ENCODE results near the gene TMEM238.
A peak's percentile ranks its signal among the peaks of the same experiment; 100 is the strongest.

TMEM238 gene

DNA sequence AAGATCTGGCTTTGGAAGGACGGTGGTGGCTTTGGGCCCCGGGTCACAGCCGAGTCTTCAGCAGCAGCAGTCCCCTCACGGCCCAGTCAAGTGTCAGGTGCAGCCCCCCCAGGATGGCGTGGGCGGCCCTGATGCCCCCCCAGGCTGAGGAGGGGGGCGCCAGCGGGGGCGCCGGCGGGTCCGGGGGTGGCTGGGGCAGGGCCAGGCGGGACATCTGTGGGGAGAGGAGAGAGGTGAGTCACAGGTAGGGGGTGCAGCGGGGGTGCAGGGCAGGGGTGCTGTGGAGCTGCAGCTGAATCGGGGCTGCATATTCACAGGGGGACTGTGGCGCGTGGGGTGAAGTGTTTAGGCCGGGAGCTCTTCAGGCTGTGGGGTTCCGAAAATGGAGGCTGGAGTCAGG lies 18.1 kb downstream of the TMEM238 start:
- Histone ChIP-seq H3K4ac (ENCODE audit: low read length) (no peak overlapping the region), H3K27ac (replicated peaks; ENCODE audit: low read length) (no peak overlapping the region), H3K9ac (ENCODE audit: low read depth, low read length, poor library complexity) (no peak overlapping the region), H3K14ac (ENCODE audit: low read length) (no peak overlapping the region), H3K23ac (ENCODE audit: low read depth, low read length, poor library complexity) (peak overlapping the region; percentile 3), H3K27me3 (ENCODE audit: control insufficient read depth in 3 of 3, insufficient read depth in 3 of 3, low read depth in 1 of 3, low read length in 3 of 3) (peaks cover 3 to 26% (median 17%) of the 10 kb centered on the region in 3 experiments), H2BK15ac (ENCODE audit: low read length) (peak overlapping the region; percentile 78), H2AFZ (ENCODE audit: low read length) (no peak overlapping the region), H3K4me2 (ENCODE audit: insufficient read depth, low read length, poor library complexity, severe bottlenecking) (no peak overlapping the region), H3K18ac (ENCODE audit: low read length) (no peak overlapping the region), H2AK5ac (ENCODE audit: low read depth, low read length) (peak overlapping the region; percentile 88), H4K91ac (ENCODE audit: low read depth, low read length, poor library complexity) (no peak overlapping the region), H2BK12ac (ENCODE audit: low read length) (no peak overlapping the region), H4K8ac (ENCODE audit: low read depth, low read length) (no peak overlapping the region), H3K4me1 (ENCODE audit: control insufficient read depth in 2 of 2, insufficient read depth in 1 of 2, low read depth in 1 of 2, low read length in 2 of 2) (peaks cover 13 to 17% of the 10 kb centered on the region in 2 donors), H3K9me3 (replicated peaks in 1 of 2; ENCODE audit: control insufficient read depth in 2 of 2, insufficient read depth in 1 of 2, low read depth in 1 of 2, low read length in 2 of 2) (no peaks in the 10 kb centered on the region), H3K4me3 (ENCODE audit: low read length in 2 of 2) (no peak overlapping the region), H2BK120ac (ENCODE audit: low read depth, low read length) (no peak overlapping the region), H2BK5ac (ENCODE audit: low read length) (no peak overlapping the region), H3K79me1 (ENCODE audit: low read depth, low read length) (no peaks in the 10 kb centered on the region), H3K36me3 (replicated peaks in 1 of 2; ENCODE audit: control insufficient read depth in 2 of 2, insufficient read depth in 2 of 2, low read length in 2 of 2) (no peaks in the 10 kb centered on the region)
- no CpG with 5 or more reads among the region's 19 CpGs for WGBS, 2 donors (ENCODE audit: extremely low coverage in 2 of 2, insufficient read length in 2 of 2, insufficient replicate concordance in 1 of 2)
- DNase-seq (ENCODE audit: low spot score): no peak

GRCh38 chr19:55365245-55365644 lies 18.8 kb downstream of the TMEM238 start:
- Histone ChIP-seq H4K8ac (ENCODE audit: low read depth, low read length) (no peak overlapping the region), H3K36me3 (replicated peaks in 1 of 2; ENCODE audit: control insufficient read depth in 2 of 2, insufficient read depth in 2 of 2, low read length in 2 of 2) (no peaks in the 10 kb centered on the region), H2BK5ac (ENCODE audit: low read length) (no peak overlapping the region), H3K23ac (ENCODE audit: low read depth, low read length, poor library complexity) (no peak overlapping the region), H3K4me1 (ENCODE audit: control insufficient read depth in 2 of 2, insufficient read depth in 1 of 2, low read depth in 1 of 2, low read length in 2 of 2) (peaks cover 9 to 11% of the 10 kb centered on the region in 2 donors), H2AFZ (ENCODE audit: low read length) (no peak overlapping the region), H4K91ac (ENCODE audit: low read depth, low read length, poor library complexity) (no peak overlapping the region), H3K18ac (ENCODE audit: low read length) (peak overlapping the region; percentile 28), H2BK120ac (ENCODE audit: low read depth, low read length) (no peak overlapping the region), H2BK15ac (ENCODE audit: low read length) (no peak overlapping the region), H2AK5ac (ENCODE audit: low read depth, low read length) (peak overlapping the region; percentile 75), H3K14ac (ENCODE audit: low read length) (no peak overlapping the region), H3K9me3 (replicated peaks in 1 of 2; ENCODE audit: control insufficient read depth in 2 of 2, insufficient read depth in 1 of 2, low read depth in 1 of 2, low read length in 2 of 2) (no peaks in the 10 kb centered on the region), H2BK12ac (ENCODE audit: low read length) (no peak overlapping the region), H3K4me3 (ENCODE audit: low read length in 2 of 2) (no peak overlapping the region), H3K4ac (ENCODE audit: low read length) (no peak overlapping the region), H3K4me2 (ENCODE audit: insufficient read depth, low read length, poor library complexity, severe bottlenecking) (no peak overlapping the region), H3K9ac (ENCODE audit: low read depth, low read length, poor library complexity) (no peak overlapping the region), H3K79me1 (ENCODE audit: low read depth, low read length) (no peaks in the 10 kb centered on the region), H3K27me3 (ENCODE audit: control insufficient read depth in 3 of 3, insufficient read depth in 3 of 3, low read depth in 1 of 3, low read length in 3 of 3) (peaks cover 0 to 20% (median 12%) of the 10 kb centered on the region in 3 experiments), H3K27ac (replicated peaks; ENCODE audit: low read length) (no peak overlapping the region)
- WGBS, 2 donors (ENCODE audit: extremely low coverage in 2 of 2, insufficient read length in 2 of 2, insufficient replicate concordance in 1 of 2): no CpG with 5 or more reads among the region's 8 CpGs
- no peak for DNase-seq (ENCODE audit: low spot score)

DNA sequence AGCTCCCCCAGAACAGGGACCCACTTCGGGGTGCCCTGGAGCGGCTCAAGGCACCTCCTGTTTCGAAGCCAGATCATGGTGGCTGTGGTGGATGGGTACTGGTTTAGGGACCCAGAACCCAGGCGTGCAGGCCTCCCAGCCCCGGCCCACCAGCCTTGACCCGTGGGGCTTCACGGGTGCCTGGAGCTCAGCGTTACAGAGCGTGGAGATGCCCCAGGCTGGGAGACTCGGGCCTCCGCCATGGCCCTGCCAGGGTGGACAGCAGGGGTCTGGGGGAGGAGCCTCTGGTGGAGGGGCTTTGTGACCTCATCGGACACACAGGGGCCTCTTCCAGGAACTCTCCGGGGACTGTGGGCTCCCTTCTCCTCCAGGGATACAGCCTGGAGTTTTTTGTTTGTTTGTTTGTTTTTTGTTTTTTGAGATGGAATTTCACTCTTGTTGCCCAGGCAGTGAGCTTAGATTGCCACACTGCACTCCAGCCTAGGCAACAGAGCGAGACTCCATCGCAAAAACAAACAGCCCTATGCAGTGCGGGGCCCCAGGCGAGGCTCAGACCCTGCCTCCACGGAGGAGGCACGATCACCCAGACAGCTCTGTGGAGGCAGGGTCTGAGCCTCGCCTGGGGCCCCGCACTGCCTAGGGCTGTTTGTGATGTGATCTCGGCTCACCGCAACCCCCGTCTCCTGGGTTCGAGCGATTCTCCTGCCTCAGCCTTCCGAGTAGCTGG lies 20.9 kb downstream of the TMEM238 start, which contains the start of gene GARIN5B:
TSS of gene GARIN5B (minus strand) at position 271 of the 727 bp plus-strand sequence. CDS start at position 77, 194 bp downstream.
- no peaks in the 10 kb centered on the region for H3K79me1 ChIP-seq (ENCODE audit: low read depth, low read length)
- peak within 1 kb of the TSS; percentile 97 for H3K18ac ChIP-seq (ENCODE audit: low read length)
- no CpG with 5 or more reads among the region's 27 CpGs for WGBS, 2 donors (ENCODE audit: extremely low coverage in 2 of 2, insufficient read length in 2 of 2, insufficient replicate concordance in 1 of 2)
- peak within 1 kb of the TSS; percentile 35 for H3K23ac ChIP-seq (ENCODE audit: low read depth, low read length, poor library complexity)
- H2BK12ac ChIP-seq (ENCODE audit: low read length): peak within 1 kb of the TSS; percentile 95
- H3K9me3 ChIP-seq (replicated peaks in 1 of 2; ENCODE audit: control insufficient read depth in 2 of 2, insufficient read depth in 1 of 2, low read depth in 1 of 2, low read length in 2 of 2): no peaks in the 10 kb centered on the region
- H2AFZ ChIP-seq (ENCODE audit: low read length): peak within 1 kb of the TSS; percentile 80
- H3K27ac ChIP-seq (replicated peaks; ENCODE audit: low read length): no peak within 1 kb of the TSS
- H3K4me3 ChIP-seq (ENCODE audit: low read length in 2 of 2): no peak within 1 kb of the TSS
- peaks cover 0 to 7% (median 1%) of the 10 kb centered on the region in 3 experiments for H3K27me3 ChIP-seq (ENCODE audit: control insufficient read depth in 3 of 3, insufficient read depth in 3 of 3, low read depth in 1 of 3, low read length in 3 of 3)
- peak within 1 kb of the TSS; percentile 38 for H3K4ac ChIP-seq (ENCODE audit: low read length)
- H3K4me1 ChIP-seq (ENCODE audit: control insufficient read depth in 2 of 2, insufficient read depth in 1 of 2, low read depth in 1 of 2, low read length in 2 of 2): peaks cover 7 to 11% of the 10 kb centered on the region in 2 donors
- H2AK5ac ChIP-seq (ENCODE audit: low read depth, low read length): peak within 1 kb of the TSS; percentile 90
- H4K91ac ChIP-seq (ENCODE audit: low read depth, low read length, poor library complexity): no peak within 1 kb of the TSS
- H4K8ac ChIP-seq (ENCODE audit: low read depth, low read length): peak within 1 kb of the TSS; percentile 7
- peak within 1 kb of the TSS; percentile 44 for H3K9ac ChIP-seq (ENCODE audit: low read depth, low read length, poor library complexity)
- peak within 1 kb of the TSS; percentile 5 for H2BK5ac ChIP-seq (ENCODE audit: low read length)
- H3K36me3 ChIP-seq (replicated peaks in 1 of 2; ENCODE audit: control insufficient read depth in 2 of 2, insufficient read depth in 2 of 2, low read length in 2 of 2): no peaks in the 10 kb centered on the region
- peak within 1 kb of the TSS; percentile 100 for H2BK15ac ChIP-seq (ENCODE audit: low read length)
- DNase-seq (ENCODE audit: low spot score): no peak
- H3K14ac ChIP-seq (ENCODE audit: low read length): peak within 1 kb of the TSS; percentile 25
- no peak within 1 kb of the TSS for H3K4me2 ChIP-seq (ENCODE audit: insufficient read depth, low read length, poor library complexity, severe bottlenecking)
- peak within 1 kb of the TSS; percentile 91 for H2BK120ac ChIP-seq (ENCODE audit: low read depth, low read length)

- H3K79me1 ChIP-seq (ENCODE audit: low read depth, low read length): no peaks in the 10 kb centered on the region
- H2AFZ ChIP-seq (ENCODE audit: low read length): peak overlapping the region; percentile 80
- peaks cover 7 to 11% of the 10 kb centered on the region in 2 donors for H3K4me1 ChIP-seq (ENCODE audit: control insufficient read depth in 2 of 2, insufficient read depth in 1 of 2, low read depth in 1 of 2, low read length in 2 of 2)
- peaks cover 0 to 9% (median 1%) of the 10 kb centered on the region in 3 experiments for H3K27me3 ChIP-seq (ENCODE audit: control insufficient read depth in 3 of 3, insufficient read depth in 3 of 3, low read depth in 1 of 3, low read length in 3 of 3)
- no peaks in the 10 kb centered on the region for H3K9me3 ChIP-seq (replicated peaks in 1 of 2; ENCODE audit: control insufficient read depth in 2 of 2, insufficient read depth in 1 of 2, low read depth in 1 of 2, low read length in 2 of 2)
- H3K27ac ChIP-seq (replicated peaks; ENCODE audit: low read length): no peak overlapping the region
- H3K23ac ChIP-seq (ENCODE audit: low read depth, low read length, poor library complexity): peak overlapping the region; percentile 35
- peak overlapping the region; percentile 38 for H3K4ac ChIP-seq (ENCODE audit: low read length)
- H3K14ac ChIP-seq (ENCODE audit: low read length): peak overlapping the region; percentile 25
- peak overlapping the region; percentile 100 for H2BK15ac ChIP-seq (ENCODE audit: low read length)
- H3K4me3 ChIP-seq (ENCODE audit: low read length in 2 of 2): no peak overlapping the region
- DNase-seq (ENCODE audit: low spot score): no peak
- peak overlapping the region; percentile 44 for H3K9ac ChIP-seq (ENCODE audit: low read depth, low read length, poor library complexity)
- peak overlapping the region; percentile 91 for H2BK120ac ChIP-seq (ENCODE audit: low read depth, low read length)
- no peak overlapping the region for H4K91ac ChIP-seq (ENCODE audit: low read depth, low read length, poor library complexity)
- peak overlapping the region; percentile 90 for H2AK5ac ChIP-seq (ENCODE audit: low read depth, low read length)
- H3K4me2 ChIP-seq (ENCODE audit: insufficient read depth, low read length, poor library complexity, severe bottlenecking): no peak overlapping the region
- peak overlapping the region; percentile 95 for H2BK12ac ChIP-seq (ENCODE audit: low read length)
- no peaks in the 10 kb centered on the region for H3K36me3 ChIP-seq (replicated peaks in 1 of 2; ENCODE audit: control insufficient read depth in 2 of 2, insufficient read depth in 2 of 2, low read length in 2 of 2)
- WGBS, 2 donors (ENCODE audit: extremely low coverage in 2 of 2, insufficient read length in 2 of 2, insufficient replicate concordance in 1 of 2): no CpG with 5 or more reads among the region's 38 CpGs
- peak overlapping the region; percentile 97 for H3K18ac ChIP-seq (ENCODE audit: low read length)
- H2BK5ac ChIP-seq (ENCODE audit: low read length): peak overlapping the region; percentile 5
- peak overlapping the region; percentile 7 for H4K8ac ChIP-seq (ENCODE audit: low read depth, low read length)
These were observed 21.7 kb downstream of the TMEM238 start for GRCh38 chr19:55362174-55362989.

Measured in neuronal stem cell (in vitro differentiated cells).